NCI-H2227 (cell line): ENCODE data around the gene ADD3.
"Not testable (repeated sequence)": the region's sequence is repeated elsewhere in the genome, so short reads cannot be mapped to it uniquely, and the experiment has no call there.

Experiments used
- DNase-seq: peaks from one replicate; lab custom pipeline; 2025; ENCODE audit not compliant: unreplicated experiment; lab: John Stamatoyannopoulos, UW

The ADD3 gene

GRCh38 chr10:109976681-109977080 lies 31.1 kb upstream of the ADD3 start:
- DNase-seq: no peak

GRCh38 chr10:109977382-109977806 lies 30.4 kb upstream of the ADD3 start:
- DNase-seq: no peak

GRCh38 chr10:109978481-109978880 lies 29.3 kb upstream of the ADD3 start:
- DNase-seq: no peak

GRCh38 chr10:109979215-109979614 lies 28.6 kb upstream of the ADD3 start:
- DNase-seq: no peak

GRCh38 chr10:109981650-109982049 lies 26.1 kb upstream of the ADD3 start:
- DNase-seq: no peak

GRCh38 chr10:109982123-109982522 lies 25.7 kb upstream of the ADD3 start:
- DNase-seq: no peak

- no peak for DNase-seq
These were observed 25.0 kb upstream of the ADD3 start for GRCh38 chr10:109982812-109983211.

- no peak for DNase-seq
These were observed 23.8 kb upstream of the ADD3 start for GRCh38 chr10:109984013-109984412.

- not testable (repeated sequence) for DNase-seq
These were observed 22.0 kb upstream of the ADD3 start for GRCh38 chr10:109985768-109986167.

GRCh38 chr10:109987452-109988211 lies 20.2 kb upstream of the ADD3 start:
- no peak for DNase-seq

- DNase-seq: no peak
These were observed 19.6 kb upstream of the ADD3 start for GRCh38 chr10:109988212-109988596.

GRCh38 chr10:109991266-109991855 lies 16.4 kb upstream of the ADD3 start:
- DNase-seq: no peak

GRCh38 chr10:109992485-109992884 lies 15.3 kb upstream of the ADD3 start:
- no peak for DNase-seq

GRCh38 chr10:109993551-109994330 lies 14.0 kb upstream of the ADD3 start:
- DNase-seq: no peak

- no peak for DNase-seq
These were observed 12.8 kb upstream of the ADD3 start for GRCh38 chr10:109994711-109995577.

- no peak for DNase-seq
These were observed 12.2 kb upstream of the ADD3 start for GRCh38 chr10:109995595-109995994.

GRCh38 chr10:109996225-109996624 lies 11.6 kb upstream of the ADD3 start:
- no peak for DNase-seq

- DNase-seq: no peak
These were observed 11.0 kb upstream of the ADD3 start for GRCh38 chr10:109996766-109997171.

- DNase-seq: no peak
These were observed 10.6 kb upstream of the ADD3 start for GRCh38 chr10:109997233-109997632.

- DNase-seq: no peak
These were observed 9.3 kb upstream of the ADD3 start for GRCh38 chr10:109998513-109998912.
